K562 (cell line): ENCODE measurements around the gene CELSR1. TPM values are rescaled to one million over a fixed set of nuclear protein-coding genes. Genes with fewer than 3 reads are reported as not detected.

Source experiments
- ATF4 ChIP-seq: fragments of 450-650 bp; formaldehyde crosslinking; IDR thresholded peaks from 2 replicates; pipeline ENCODE4 v1.4.0; 2022; ENCODE audit warnings: mild to moderate bottlenecking, moderate library complexity
- BDP1 ChIP-seq: IDR thresholded peaks from 3 replicates; pipeline ENCODE4 v1.6.1; 2011; ENCODE audit not compliant: insufficient read length, insufficient read depth
- GATA2 ChIP-seq: sonication (generic); formaldehyde crosslinking; IDR thresholded peaks from 2 replicates; pipeline ENCODE4 v1.4.0; 2020; ENCODE audit warnings: mild to moderate bottlenecking, missing genetic modification reagents
- HDAC8 ChIP-seq: fragments of 450-650 bp; IDR thresholded peaks from 2 replicates; pipeline ENCODE4 v1.6.1; 2016; ENCODE audit warnings: mild to moderate bottlenecking, missing genetic modification characterization, moderate library complexity, missing compliant biosample characterization
- HNRNPK ChIP-seq: fragments of 200-400 bp; formaldehyde crosslinking; IDR thresholded peaks from one replicate; pipeline ENCODE4 v1.6.1; 2018; ENCODE audit warnings: mild to moderate bottlenecking, low read depth, low read length; ENCODE audit not compliant: poor library complexity, severe bottlenecking
- KLF10 ChIP-seq: fragments of 250-450 bp; sonication (Bioruptor Pico); IDR thresholded peaks from 2 replicates; pipeline ENCODE4 v1.6.1; 2021; ENCODE audit warnings: matching md5 sums
- MAX ChIP-seq: sonication (generic); formaldehyde crosslinking; IDR thresholded peaks from 2 replicates; pipeline ENCODE4 v1.9.0; 2022; ENCODE audit warnings: mild to moderate bottlenecking, missing genetic modification reagents
- MYNN ChIP-seq, 2 experiments: sonication (generic); formaldehyde crosslinking in 1 of 2; IDR thresholded peaks; 2 replicates each; pipeline versions ENCODE4 v1.5.0 to v1.6.1; 2016 to 2020; ENCODE audit warnings: antibody characterized with exemption in 1 of 2, missing genetic modification reagents in 1 of 2
- PCBP2 ChIP-seq: fragments of 200-400 bp; formaldehyde crosslinking; IDR thresholded peaks from 2 replicates; pipeline ENCODE4 v1.6.1; 2018; ENCODE audit warnings: low read length, low read depth, mild to moderate bottlenecking, moderate library complexity; ENCODE audit not compliant: poor library complexity, severe bottlenecking
- TBP ChIP-seq: optimal IDR thresholded peaks from 2 replicates; pipeline ENCODE3; 2011; ENCODE audit warnings: low read depth, low read length, improper control_type of control experiment
- TRIM24 ChIP-seq, 2 experiments: fragments of 450-650 bp; IDR thresholded peaks; 2 replicates each; pipeline ENCODE4 v1.6.1; 2016
- ZNF143 ChIP-seq: sonication (generic); formaldehyde crosslinking; IDR thresholded peaks from 2 replicates; pipeline ENCODE4 v1.9.0; 2022; ENCODE audit warnings: mild to moderate bottlenecking, missing genetic modification reagents
- polyA plus RNA-seq, 8 experiments: library from polyadenylated mRNA; depleted of rRNA in 4 of 8; stranded (reverse) in 5 of 8; unstranded in 3 of 8; fragments of >200 nt; fragmentation: Nextera tagmentation in 2 of 8; fragmentation: Illumina TruSeq in 1 of 8; extraction: Ambion mirVana in 2 of 8; extraction: Trizol in 1 of 8; gene quantifications; 2 replicates each; pipeline versions ENCODE4 v1.2.1 to v1.2.3, GENCODE V29; 2011 to 2014; ENCODE audit warnings: inconsistent platforms in 1 of 8, missing spikeins in 1 of 8
- total RNA-seq, 7 experiments: library from RNA; depleted of rRNA in 6 of 7; stranded (reverse); fragments of >200 nt in 6 of 7; fragmentation: Illumina TruSeq in 2 of 7; extraction: Trizol in 2 of 7; gene quantifications; 2 replicates each; pipeline versions ENCODE4 v1.2.1 to v1.2.3, GENCODE V29; 2011 to 2021; ENCODE audit warnings: low replicate concordance in 1 of 7
- TF ChIP-seq, protein P1 (sequence below): fragments of 200-800 bp; sonication (Bioruptor generic); IDR thresholded peaks from 2 replicates; pipeline ENCODE4 v1.6.1; 2016; ENCODE audit warnings: missing genetic modification characterization, missing compliant biosample characterization
- TF ChIP-seq, protein P2 (sequence below), 2 experiments: fragments of 200-800 bp in 1 of 2; sonication (Bioruptor generic) in 1 of 2; sonication (generic) in 1 of 2; formaldehyde crosslinking in 1 of 2; IDR thresholded peaks in 1 of 2; conservative IDR thresholded peaks in 1 of 2; 2 replicates each; pipeline versions ENCODE4 v1.5.0 to v1.6.1; 2016 to 2020; ENCODE audit warnings: missing compliant biosample characterization in 1 of 2, missing genetic modification characterization in 1 of 2, missing genetic modification reagents in 1 of 2
- TF ChIP-seq, protein P3 (sequence below): fragments of 150-350 bp; IDR thresholded peaks from 2 replicates; pipeline ENCODE4 v1.6.1; 2014; ENCODE audit warnings: low read depth, mild to moderate bottlenecking, low read length, borderline replicate concordance

The CELSR1 gene
- total and polyA plus RNA-seq, 9 of the 15 experiments (the other 6 are each of a cell fraction or from before 2014, with no cell fraction given) = under 0.01 to 0.09 TPM; not detected in 7

GRCh38 chr22:46563381-46564083 lies 26.1 kb upstream of the CELSR1 start (continued):
- TF ChIP-seq MAX (CRISPR knock-in tag) (peak; percentile 79; the same call in 1 of the 2 replicates), TBP (no peak), ATF4 (CRISPR knock-in tag) (no peak), HNRNPK (no peak), KLF10 (CRISPR knock-in tag) (no peak), MYNN (IDR thresholded peaks at IDR 0.05) (no peak), MYNN (CRISPR knock-in tag; IDR thresholded peaks at IDR 0.05) (no peak), ZNF143 (CRISPR knock-in tag) (no peak), GATA2 (CRISPR knock-in tag) (no peak), TRIM24 (IDR thresholded peaks at IDR 0.05) (no peak), HDAC8 (tag) (no peak), BDP1 (no peak), PCBP2 (no peak)
- TF ChIP-seq, protein P1, sequence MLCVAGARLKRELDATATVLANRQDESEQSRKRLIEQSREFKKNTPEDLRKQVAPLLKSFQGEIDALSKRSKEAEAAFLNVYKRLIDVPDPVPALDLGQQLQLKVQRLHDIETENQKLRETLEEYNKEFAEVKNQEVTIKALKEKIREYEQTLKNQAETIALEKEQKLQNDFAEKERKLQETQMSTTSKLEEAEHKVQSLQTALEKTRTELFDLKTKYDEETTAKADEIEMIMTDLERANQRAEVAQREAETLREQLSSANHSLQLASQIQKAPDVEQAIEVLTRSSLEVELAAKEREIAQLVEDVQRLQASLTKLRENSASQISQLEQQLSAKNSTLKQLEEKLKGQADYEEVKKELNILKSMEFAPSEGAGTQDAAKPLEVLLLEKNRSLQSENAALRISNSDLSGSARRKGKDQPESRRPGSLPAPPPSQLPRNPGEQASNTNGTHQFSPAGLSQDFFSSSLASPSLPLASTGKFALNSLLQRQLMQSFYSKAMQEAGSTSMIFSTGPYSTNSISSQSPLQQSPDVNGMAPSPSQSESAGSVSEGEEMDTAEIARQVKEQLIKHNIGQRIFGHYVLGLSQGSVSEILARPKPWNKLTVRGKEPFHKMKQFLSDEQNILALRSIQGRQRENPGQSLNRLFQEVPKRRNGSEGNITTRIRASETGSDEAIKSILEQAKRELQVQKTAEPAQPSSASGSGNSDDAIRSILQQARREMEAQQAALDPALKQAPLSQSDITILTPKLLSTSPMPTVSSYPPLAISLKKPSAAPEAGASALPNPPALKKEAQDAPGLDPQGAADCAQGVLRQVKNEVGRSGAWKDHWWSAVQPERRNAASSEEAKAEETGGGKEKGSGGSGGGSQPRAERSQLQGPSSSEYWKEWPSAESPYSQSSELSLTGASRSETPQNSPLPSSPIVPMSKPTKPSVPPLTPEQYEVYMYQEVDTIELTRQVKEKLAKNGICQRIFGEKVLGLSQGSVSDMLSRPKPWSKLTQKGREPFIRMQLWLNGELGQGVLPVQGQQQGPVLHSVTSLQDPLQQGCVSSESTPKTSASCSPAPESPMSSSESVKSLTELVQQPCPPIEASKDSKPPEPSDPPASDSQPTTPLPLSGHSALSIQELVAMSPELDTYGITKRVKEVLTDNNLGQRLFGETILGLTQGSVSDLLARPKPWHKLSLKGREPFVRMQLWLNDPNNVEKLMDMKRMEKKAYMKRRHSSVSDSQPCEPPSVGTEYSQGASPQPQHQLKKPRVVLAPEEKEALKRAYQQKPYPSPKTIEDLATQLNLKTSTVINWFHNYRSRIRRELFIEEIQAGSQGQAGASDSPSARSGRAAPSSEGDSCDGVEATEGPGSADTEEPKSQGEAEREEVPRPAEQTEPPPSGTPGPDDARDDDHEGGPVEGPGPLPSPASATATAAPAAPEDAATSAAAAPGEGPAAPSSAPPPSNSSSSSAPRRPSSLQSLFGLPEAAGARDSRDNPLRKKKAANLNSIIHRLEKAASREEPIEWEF = no peak
- TF ChIP-seq, protein P2, sequence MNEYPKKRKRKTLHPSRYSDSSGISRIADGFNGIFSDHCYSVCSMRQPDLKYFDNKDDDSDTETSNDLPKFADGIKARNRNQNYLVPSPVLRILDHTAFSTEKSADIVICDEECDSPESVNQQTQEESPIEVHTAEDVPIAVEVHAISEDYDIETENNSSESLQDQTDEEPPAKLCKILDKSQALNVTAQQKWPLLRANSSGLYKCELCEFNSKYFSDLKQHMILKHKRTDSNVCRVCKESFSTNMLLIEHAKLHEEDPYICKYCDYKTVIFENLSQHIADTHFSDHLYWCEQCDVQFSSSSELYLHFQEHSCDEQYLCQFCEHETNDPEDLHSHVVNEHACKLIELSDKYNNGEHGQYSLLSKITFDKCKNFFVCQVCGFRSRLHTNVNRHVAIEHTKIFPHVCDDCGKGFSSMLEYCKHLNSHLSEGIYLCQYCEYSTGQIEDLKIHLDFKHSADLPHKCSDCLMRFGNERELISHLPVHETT (CRISPR knock-in tag; conservative IDR thresholded peaks at IDR 0.05 in 1 of 2, IDR thresholded peaks at IDR 0.05 in 1 of 2) = no peak
- TF ChIP-seq, protein P3, sequence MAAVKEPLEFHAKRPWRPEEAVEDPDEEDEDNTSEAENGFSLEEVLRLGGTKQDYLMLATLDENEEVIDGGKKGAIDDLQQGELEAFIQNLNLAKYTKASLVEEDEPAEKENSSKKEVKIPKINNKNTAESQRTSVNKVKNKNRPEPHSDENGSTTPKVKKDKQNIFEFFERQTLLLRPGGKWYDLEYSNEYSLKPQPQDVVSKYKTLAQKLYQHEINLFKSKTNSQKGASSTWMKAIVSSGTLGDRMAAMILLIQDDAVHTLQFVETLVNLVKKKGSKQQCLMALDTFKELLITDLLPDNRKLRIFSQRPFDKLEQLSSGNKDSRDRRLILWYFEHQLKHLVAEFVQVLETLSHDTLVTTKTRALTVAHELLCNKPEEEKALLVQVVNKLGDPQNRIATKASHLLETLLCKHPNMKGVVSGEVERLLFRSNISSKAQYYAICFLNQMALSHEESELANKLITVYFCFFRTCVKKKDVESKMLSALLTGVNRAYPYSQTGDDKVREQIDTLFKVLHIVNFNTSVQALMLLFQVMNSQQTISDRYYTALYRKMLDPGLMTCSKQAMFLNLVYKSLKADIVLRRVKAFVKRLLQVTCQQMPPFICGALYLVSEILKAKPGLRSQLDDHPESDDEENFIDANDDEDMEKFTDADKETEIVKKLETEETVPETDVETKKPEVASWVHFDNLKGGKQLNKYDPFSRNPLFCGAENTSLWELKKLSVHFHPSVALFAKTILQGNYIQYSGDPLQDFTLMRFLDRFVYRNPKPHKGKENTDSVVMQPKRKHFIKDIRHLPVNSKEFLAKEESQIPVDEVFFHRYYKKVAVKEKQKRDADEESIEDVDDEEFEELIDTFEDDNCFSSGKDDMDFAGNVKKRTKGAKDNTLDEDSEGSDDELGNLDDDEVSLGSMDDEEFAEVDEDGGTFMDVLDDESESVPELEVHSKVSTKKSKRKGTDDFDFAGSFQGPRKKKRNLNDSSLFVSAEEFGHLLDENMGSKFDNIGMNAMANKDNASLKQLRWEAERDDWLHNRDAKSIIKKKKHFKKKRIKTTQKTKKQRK = no peak
